H9 (cell line): ENCODE results near the gene SLC19A1. TPM values are rescaled to one million over a fixed set of nuclear protein-coding genes. Genes with fewer than 3 reads are reported as not detected.

Source experiments
- DNase-seq: peaks from one replicate; pipeline ENCODE4 v3.0.0-alpha.2; 2017
- H2AFZ ChIP-seq: one replicate; pipeline ENCODE4 v1.6.1; 2013; ENCODE audit warnings: mild to moderate bottlenecking, low read length, control low read depth, moderate library complexity
- H2AK5ac ChIP-seq: 2 replicates; pipeline ENCODE4 v1.6.1; 2013; ENCODE audit warnings: low read length, control low read depth, mixed read lengths; ENCODE audit not compliant: insufficient read length
- H2BK120ac ChIP-seq: one replicate; pipeline ENCODE4 v1.6.1; 2013; ENCODE audit warnings: low read depth, mild to moderate bottlenecking, low read length, control low read depth, inconsistent platforms; ENCODE audit not compliant: poor library complexity, severe bottlenecking
- H2BK12ac ChIP-seq: 2 replicates; pipeline ENCODE4 v1.6.1; 2013; ENCODE audit warnings: low read length, control low read depth, mixed read lengths, low read depth; ENCODE audit not compliant: insufficient read length
- H2BK15ac ChIP-seq: 2 replicates; pipeline ENCODE4 v1.6.1; 2013; ENCODE audit warnings: low read depth, low read length, control low read depth
- H2BK20ac ChIP-seq: one replicate; pipeline ENCODE4 v1.6.1; 2013; ENCODE audit warnings: low read depth, mild to moderate bottlenecking, low read length, control low read depth, inconsistent platforms; ENCODE audit not compliant: poor library complexity, severe bottlenecking
- H2BK5ac ChIP-seq: 2 replicates; pipeline ENCODE4 v1.6.1; 2013; ENCODE audit warnings: low read length, control low read depth, mixed read lengths; ENCODE audit not compliant: insufficient read length
- H3K14ac ChIP-seq: 2 replicates; pipeline ENCODE4 v1.6.1; 2013; ENCODE audit warnings: low read length, control low read depth; ENCODE audit not compliant: insufficient read depth
- H3K18ac ChIP-seq: 2 replicates; pipeline ENCODE4 v1.6.1; 2013; ENCODE audit warnings: low read depth, mild to moderate bottlenecking, mixed read lengths, low read length, control low read depth; ENCODE audit not compliant: insufficient read length
- H3K23ac ChIP-seq: 2 replicates; pipeline ENCODE4 v1.6.1; 2013; ENCODE audit warnings: low read length, control low read depth, mixed read lengths, low read depth; ENCODE audit not compliant: insufficient read length
- H3K23me2 ChIP-seq: 2 replicates; pipeline ENCODE4 v1.6.1; 2013; ENCODE audit warnings: low read depth, mild to moderate bottlenecking, mixed read lengths, low read length, control low read depth; ENCODE audit not compliant: insufficient read length, poor library complexity, severe bottlenecking
- H3K27ac ChIP-seq: 2 replicates; pipeline ENCODE4 v1.5.1; 2013; ENCODE audit warnings: low read length, control low read depth, mixed read lengths, low read depth; ENCODE audit not compliant: insufficient read length
- H3K27me3 ChIP-seq: 2 replicates; pipeline ENCODE4 v1.6.1; 2013; ENCODE audit warnings: low read length, control low read depth, inconsistent platforms; ENCODE audit not compliant: insufficient read depth
- H3K4ac ChIP-seq: 2 replicates; pipeline ENCODE4 v1.6.1; 2013; ENCODE audit warnings: low read depth, mild to moderate bottlenecking, control low read depth, inconsistent platforms, low read length, moderate library complexity
- H3K4me1 ChIP-seq: 2 replicates; pipeline ENCODE4 v1.6.1; 2013; ENCODE audit warnings: low read length, control low read depth, inconsistent platforms; ENCODE audit not compliant: insufficient read depth
- H3K4me2 ChIP-seq: 2 replicates; pipeline ENCODE4 v1.6.1; 2013; ENCODE audit warnings: low read length, control low read depth, mixed read lengths; ENCODE audit not compliant: insufficient read length, insufficient read depth
- H3K56ac ChIP-seq: 2 replicates; pipeline ENCODE4 v1.6.1; 2013; ENCODE audit warnings: low read depth, mild to moderate bottlenecking, mixed read lengths, low read length, control low read depth; ENCODE audit not compliant: insufficient read length
- H3K79me1 ChIP-seq: 2 replicates; pipeline ENCODE4 v1.6.1; 2013; ENCODE audit warnings: low read depth, mild to moderate bottlenecking, moderate library complexity, low read length, control low read depth, inconsistent platforms; ENCODE audit not compliant: insufficient read depth, poor library complexity, severe bottlenecking
- H3K79me2 ChIP-seq: 2 replicates; pipeline ENCODE4 v1.6.1; 2013; ENCODE audit warnings: low read length, control low read depth, inconsistent platforms; ENCODE audit not compliant: insufficient read depth
- H3K9ac ChIP-seq: 2 replicates; pipeline ENCODE4 v1.6.1; 2013; ENCODE audit warnings: low read length, control low read depth, mixed read lengths; ENCODE audit not compliant: insufficient read length; ENCODE audit errors: extremely low read depth
- H3K9me3 ChIP-seq: one replicate; pipeline ENCODE4 v1.6.1; 2013; ENCODE audit warnings: low read depth, low read length, inconsistent platforms; ENCODE audit not compliant: control insufficient read depth
- H3T11ph ChIP-seq: one replicate; pipeline ENCODE4 v1.6.1; 2013; ENCODE audit warnings: mild to moderate bottlenecking, low read length, control low read depth, inconsistent platforms
- H4K20me1 ChIP-seq: one replicate; pipeline ENCODE4 v1.6.1; 2013; ENCODE audit not compliant: control insufficient read depth, insufficient read length, insufficient read depth
- H4K5ac ChIP-seq: 2 replicates; pipeline ENCODE4 v1.6.1; 2013; ENCODE audit warnings: low read depth, mild to moderate bottlenecking, mixed read lengths, low read length, control low read depth; ENCODE audit not compliant: insufficient read length
- H4K8ac ChIP-seq: replicated peaks from 2 replicates; pipeline ENCODE4 v1.6.1; 2013; ENCODE audit warnings: low read length, control low read depth, mixed read lengths, low read depth; ENCODE audit not compliant: insufficient read length
- H4K91ac ChIP-seq: 2 replicates; pipeline ENCODE4 v1.6.1; 2013; ENCODE audit warnings: low read depth, mild to moderate bottlenecking, moderate library complexity, mixed read lengths, low read length, control low read depth; ENCODE audit not compliant: insufficient read length
- H3K27ac Mint-ChIP-seq, 3 experiments: 2 replicates in 2 of 3; 3 replicates in 1 of 3; pipeline ENCODE4 v1.8.0; 2020 to 2021; ENCODE audit warnings: mixed read lengths in 3 of 3, mild to moderate bottlenecking in 1 of 3, moderate library complexity in 1 of 3
- H3K27me3 Mint-ChIP-seq: 2 replicates; pipeline ENCODE4 v1.8.0; 2021; ENCODE audit warnings: low read depth, mild to moderate bottlenecking, moderate library complexity, mixed read lengths
- H3K36me3 Mint-ChIP-seq, 3 experiments: 2 replicates in 2 of 3; 3 replicates in 1 of 3; pipeline ENCODE4 v1.8.0; 2020 to 2021; ENCODE audit warnings: low read depth in 3 of 3, mixed read lengths in 3 of 3; ENCODE audit not compliant: insufficient read depth in 1 of 3
- H3K4me1 Mint-ChIP-seq, 2 experiments: 2 replicates each; pipeline ENCODE4 v1.8.0; 2020; ENCODE audit warnings: mixed read lengths in 2 of 2
- H3K4me3 Mint-ChIP-seq, 2 experiments: 2 replicates in 1 of 2; 3 replicates in 1 of 2; pipeline ENCODE4 v1.8.0; 2020 to 2021; ENCODE audit warnings: mild to moderate bottlenecking in 2 of 2, mixed read lengths in 2 of 2, moderate library complexity in 1 of 2
- H3K9me3 Mint-ChIP-seq, 2 experiments: 2 replicates in 1 of 2; 3 replicates in 1 of 2; pipeline ENCODE4 v1.8.0; 2020; ENCODE audit warnings: mild to moderate bottlenecking in 2 of 2, mixed read lengths in 2 of 2, moderate library complexity in 1 of 2
- WGBS: extraction: QIAGEN DNeasy Blood & Tissue Kit; methylation state at CpG from one replicate; pipeline ENCODE4 v1.1.7; 2013; ENCODE audit warnings: missing lambda C conversion rate, low lambda C conversion rate, mixed read lengths; ENCODE audit not compliant: insufficient read length; ENCODE audit errors: extremely low coverage; 5-methylcytosine and 5-hydroxymethylcytosine counted together
- total RNA-seq: library from RNA; stranded (reverse); gene quantifications from 2 replicates; pipeline ENCODE4 v1.2.1, GENCODE V29; 2021
- TF ChIP-seq, protein P1 (sequence below): fragments of 200-600 bp; sonication (generic); conservative IDR thresholded peaks from 3 replicates; pipeline ENCODE4 v1.8.0; 2021; ENCODE audit warnings: antibody characterized with exemption, mild to moderate bottlenecking

The SLC19A1 gene
- total RNA-seq, 1 experiment from 2014 or later = 32.4 TPM

- no peak overlapping the region for H3T11ph ChIP-seq
- peaks cover 6% of the 10 kb centered on the region for H3K23me2 ChIP-seq
- no peak overlapping the region for H3K18ac ChIP-seq
- Mint-ChIP-seq H3K4me3 (no peak overlapping the region), H3K36me3 (peaks cover 2 to 27% (median 23%) of the 10 kb centered on the region in 3 experiments; a peak in 5 of 7 replicates), H3K9me3 (peaks cover 43 to 54% of the 10 kb centered on the region in 2 experiments), H3K4me1 (no peaks in the 10 kb centered on the region), H3K27ac (no peak overlapping the region), H3K27me3 (peaks cover 54% of the 10 kb centered on the region)
- no peak overlapping the region for H2BK15ac ChIP-seq
- H3K9me3 ChIP-seq = peaks cover 19% of the 10 kb centered on the region
- no peak overlapping the region for H3K4me2 ChIP-seq
- H3K79me1 ChIP-seq = no peaks in the 10 kb centered on the region
- H3K27me3 ChIP-seq = no peaks in the 10 kb centered on the region
- no CpG with 5 or more reads among the region's 10 CpGs for WGBS
- no peak overlapping the region for H3K23ac ChIP-seq
- no peak overlapping the region for H3K9ac ChIP-seq
- no peak overlapping the region for H2BK20ac ChIP-seq
- H3K4me1 ChIP-seq = no peaks in the 10 kb centered on the region
- no peak overlapping the region for H2BK5ac ChIP-seq
- H3K56ac ChIP-seq = no peak overlapping the region
- no peak overlapping the region for H4K91ac ChIP-seq
- H4K5ac ChIP-seq = no peak overlapping the region
- no peak for DNase-seq
- no peak overlapping the region for H4K8ac ChIP-seq
- no peak overlapping the region for H2BK12ac ChIP-seq
- no peak overlapping the region for H2AFZ ChIP-seq
- no peak overlapping the region for H2BK120ac ChIP-seq
- TF ChIP-seq, protein P1, sequence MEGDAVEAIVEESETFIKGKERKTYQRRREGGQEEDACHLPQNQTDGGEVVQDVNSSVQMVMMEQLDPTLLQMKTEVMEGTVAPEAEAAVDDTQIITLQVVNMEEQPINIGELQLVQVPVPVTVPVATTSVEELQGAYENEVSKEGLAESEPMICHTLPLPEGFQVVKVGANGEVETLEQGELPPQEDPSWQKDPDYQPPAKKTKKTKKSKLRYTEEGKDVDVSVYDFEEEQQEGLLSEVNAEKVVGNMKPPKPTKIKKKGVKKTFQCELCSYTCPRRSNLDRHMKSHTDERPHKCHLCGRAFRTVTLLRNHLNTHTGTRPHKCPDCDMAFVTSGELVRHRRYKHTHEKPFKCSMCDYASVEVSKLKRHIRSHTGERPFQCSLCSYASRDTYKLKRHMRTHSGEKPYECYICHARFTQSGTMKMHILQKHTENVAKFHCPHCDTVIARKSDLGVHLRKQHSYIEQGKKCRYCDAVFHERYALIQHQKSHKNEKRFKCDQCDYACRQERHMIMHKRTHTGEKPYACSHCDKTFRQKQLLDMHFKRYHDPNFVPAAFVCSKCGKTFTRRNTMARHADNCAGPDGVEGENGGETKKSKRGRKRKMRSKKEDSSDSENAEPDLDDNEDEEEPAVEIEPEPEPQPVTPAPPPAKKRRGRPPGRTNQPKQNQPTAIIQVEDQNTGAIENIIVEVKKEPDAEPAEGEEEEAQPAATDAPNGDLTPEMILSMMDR = no peak
- no peak overlapping the region for H2AK5ac ChIP-seq
- no peak overlapping the region for H3K4ac ChIP-seq
- no peaks in the 10 kb centered on the region for H4K20me1 ChIP-seq
- no peak overlapping the region for H3K27ac ChIP-seq
- no peaks in the 10 kb centered on the region for H3K79me2 ChIP-seq
- no peak overlapping the region for H3K14ac ChIP-seq
Measured at GRCh38 chr21:45588086-45588825, 46.0 kb upstream of the SLC19A1 start.
